GM10266 (cell line): ENCODE data around the gene CAPN11.
"Not testable (repeated sequence)": the region's sequence is repeated elsewhere in the genome, so short reads cannot be mapped to it uniquely, and the experiment has no call there.

Experiments used
- DNase-seq: peaks from one replicate; pipeline ENCODE4 v3.0.0; 2012; ENCODE audit errors: extremely low spot score
- CTCF ChIP-seq: IDR thresholded peaks from 2 replicates; pipeline ENCODE4 v1.5.1; 2012; ENCODE audit warnings: mild to moderate bottlenecking, low read depth; ENCODE audit not compliant: control insufficient read depth, insufficient read depth; ENCODE audit errors: missing control alignments

CAPN11 gene

DNA sequence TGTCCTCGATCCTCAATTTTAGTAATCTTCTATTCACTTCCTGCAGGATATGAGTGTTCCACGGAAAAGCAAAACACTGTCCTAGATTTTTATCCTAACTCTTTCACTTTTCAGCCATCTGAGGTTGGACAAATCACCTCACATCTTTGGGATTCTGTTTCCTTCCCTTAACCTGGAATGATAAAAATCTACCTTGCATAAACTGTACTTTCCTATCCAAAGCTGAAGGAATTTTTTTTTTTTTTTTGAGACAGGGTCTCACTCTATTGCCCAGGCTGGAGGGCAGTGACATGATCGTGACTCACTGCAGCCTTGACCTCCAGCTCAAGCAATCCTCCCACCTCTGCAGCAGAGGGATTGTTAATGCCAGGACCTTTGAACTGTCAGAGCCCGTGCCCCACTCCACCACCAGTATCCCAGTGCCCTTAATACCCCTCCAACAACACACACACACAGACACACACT lies 20.5 kb downstream of the CAPN11 start:
- DNase-seq, result no peak
- no peak for TF ChIP-seq CTCF

- no peak for DNase-seq
- no peak for TF ChIP-seq CTCF
Observed at GRCh38 chr6:44179648-44180047, 21.0 kb downstream of the CAPN11 start.

DNA sequence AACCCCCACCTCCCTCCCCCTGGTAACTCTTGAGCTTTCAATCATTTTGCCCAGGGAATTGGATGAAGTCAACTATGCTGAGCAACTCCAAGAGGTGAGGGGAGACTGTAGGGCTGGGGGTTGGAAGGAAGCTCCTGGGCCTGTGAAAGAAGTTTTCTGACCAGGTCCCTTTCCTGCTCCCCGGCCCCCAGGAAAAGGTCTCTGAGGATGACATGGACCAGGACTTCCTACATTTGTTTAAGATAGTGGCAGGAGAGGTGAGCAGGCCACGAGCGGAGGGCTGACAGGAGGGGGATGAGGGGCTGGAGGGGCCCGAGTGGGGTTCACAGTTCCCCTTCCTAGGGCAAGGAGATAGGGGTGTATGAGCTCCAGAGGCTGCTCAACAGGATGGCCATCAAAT lies 21.8 kb downstream of the CAPN11 start:
- no peak for DNase-seq
- no peak for TF ChIP-seq CTCF

GRCh38 chr6:44180886-44181285 lies 22.3 kb downstream of the CAPN11 start:
- no peak for DNase-seq
- no peak for TF ChIP-seq CTCF

- not testable (repeated sequence) for DNase-seq
Observed at GRCh38 chr6:44181784-44182183, 23.2 kb downstream of the CAPN11 start.

GRCh38 chr6:44182911-44183390 lies 24.3 kb downstream of the CAPN11 start:
- DNase-seq, result no peak
- TF ChIP-seq CTCF, result no peak

DNA sequence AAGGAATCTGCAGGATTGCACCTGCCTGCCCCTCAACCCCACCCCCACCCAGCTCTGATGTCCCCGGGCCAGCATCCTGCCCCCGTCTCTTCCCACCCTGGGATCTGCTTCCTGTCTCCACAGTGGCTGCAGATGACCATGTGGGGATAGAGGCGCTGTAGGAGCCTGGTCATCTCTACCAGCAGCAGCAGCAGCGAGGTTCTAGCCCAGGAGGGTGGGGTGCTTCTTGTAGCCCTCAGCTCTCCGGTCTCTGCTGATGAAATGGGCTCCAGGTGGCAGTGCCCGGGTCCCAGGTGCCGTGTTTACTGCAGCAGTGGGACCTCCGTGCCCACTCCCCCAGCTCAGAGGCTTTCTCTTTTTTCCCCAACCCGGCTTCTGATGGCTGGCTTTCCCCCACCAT lies 25.2 kb downstream of the CAPN11 start:
- no peak for DNase-seq
- TF ChIP-seq CTCF, result no peak

GRCh38 chr6:44185356-44185755 lies 26.7 kb downstream of the CAPN11 start:
- not testable (repeated sequence) for DNase-seq
